SH-SY5Y (cell line): ENCODE results near the gene ATAD2B.

Experiments
- GATA2 ChIP-seq: IDR thresholded peaks from 2 replicates; pipeline ENCODE4 v1.6.1; 2011; ENCODE audit warnings: mild to moderate bottlenecking, low read depth, low read length
- GATA3 ChIP-seq: IDR thresholded peaks from 2 replicates; pipeline ENCODE4 v1.6.1; 2011; ENCODE audit warnings: low read depth, mild to moderate bottlenecking, low read length, moderate library complexity

The ATAD2B gene

GRCh38 chr2:23769364-23769763 is 157.6 kb downstream of the ATAD2B start:
- TF ChIP-seq GATA3 (no peak), GATA2 (no peak)

DNA sequence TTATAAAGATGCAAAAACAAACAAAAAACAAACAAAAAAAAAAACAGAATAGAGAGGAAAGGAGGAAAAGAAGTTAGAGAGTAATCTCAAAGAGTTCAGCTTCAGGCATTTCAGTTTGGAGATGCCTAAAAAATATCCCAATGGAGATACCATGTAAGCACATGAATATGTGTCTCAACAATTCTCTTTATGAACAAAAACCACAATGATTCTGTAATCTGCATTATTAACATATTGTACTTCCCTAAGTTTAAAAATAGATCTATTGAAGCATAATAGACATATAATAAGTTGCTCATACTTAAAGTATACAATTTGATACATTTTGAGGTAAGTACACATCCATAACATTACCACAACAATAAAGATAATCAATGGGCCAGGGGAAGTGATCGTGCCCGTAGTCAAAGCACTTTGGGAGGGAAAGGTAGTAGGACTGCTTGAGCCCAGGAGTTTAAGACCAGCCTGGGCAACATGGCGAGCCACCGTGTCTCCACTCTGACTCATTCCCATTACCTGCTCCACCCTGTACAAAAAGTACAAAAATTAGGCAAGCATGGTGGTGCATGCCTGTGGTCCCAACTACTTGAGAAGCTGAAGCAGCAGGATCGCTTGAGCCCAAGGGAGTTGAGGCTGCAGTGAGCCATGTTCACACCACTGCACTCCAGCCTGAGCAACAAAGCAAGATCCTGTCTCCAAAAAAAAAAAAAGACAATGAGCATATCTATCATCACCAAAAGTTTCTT is 158.9 kb downstream of the ATAD2B start:
- no peak for TF ChIP-seq GATA3
- TF ChIP-seq GATA2: no peak

GRCh38 chr2:23762141-23762540 is 164.8 kb downstream of the ATAD2B start:
- TF ChIP-seq GATA2: no peak
- TF ChIP-seq GATA3: no peak

- no peak for TF ChIP-seq GATA3
- TF ChIP-seq GATA2: no peak
Measured at GRCh38 chr2:23761638-23762037, 165.3 kb downstream of the ATAD2B start.

- TF ChIP-seq GATA2: no peak
- TF ChIP-seq GATA3: no peak
Measured at GRCh38 chr2:23760736-23761135, 166.2 kb downstream of the ATAD2B start.

DNA sequence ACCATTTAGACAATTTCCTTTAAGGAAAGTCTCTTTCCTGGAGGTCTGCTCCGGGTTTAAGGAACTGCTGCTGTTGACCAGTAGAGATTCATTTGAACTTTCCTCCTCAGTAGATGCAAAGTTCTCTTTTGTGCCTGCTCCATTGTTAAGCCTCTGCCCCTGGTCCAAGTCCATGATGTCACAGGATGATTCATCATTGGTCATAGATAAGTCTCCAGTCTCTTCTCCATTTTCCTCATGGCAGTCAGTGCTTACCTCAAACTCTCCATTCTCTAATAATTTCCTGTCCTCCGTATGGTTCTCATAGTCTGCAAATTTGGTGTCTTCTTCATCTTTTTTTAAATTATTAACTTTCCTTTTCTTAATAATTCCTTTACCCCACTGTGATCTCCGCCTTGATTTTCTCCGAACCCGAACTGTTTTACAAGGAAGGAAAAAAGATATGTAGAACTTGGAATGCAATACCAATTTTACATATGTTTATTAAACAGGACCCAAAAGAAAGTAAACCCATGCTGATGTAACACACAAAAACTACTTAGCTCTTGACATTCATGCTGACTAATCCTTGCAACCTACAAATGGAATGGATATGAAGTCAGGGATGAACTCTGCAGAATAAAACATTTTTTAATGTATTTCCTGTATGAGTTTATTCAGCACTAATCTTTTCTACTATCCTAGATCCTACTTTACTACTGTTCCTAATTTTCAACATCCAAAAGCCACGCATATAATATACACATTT is 169.1 kb downstream of the ATAD2B start:
- TF ChIP-seq GATA2: no peak

GRCh38 chr2:23756593-23757292 is 170.2 kb downstream of the ATAD2B start:
- TF ChIP-seq GATA3 (no peak), GATA2 (no peak)

GRCh38 chr2:23754970-23755369 is 172.0 kb downstream of the ATAD2B start:
- TF ChIP-seq GATA2 (no peak), GATA3 (no peak)

DNA sequence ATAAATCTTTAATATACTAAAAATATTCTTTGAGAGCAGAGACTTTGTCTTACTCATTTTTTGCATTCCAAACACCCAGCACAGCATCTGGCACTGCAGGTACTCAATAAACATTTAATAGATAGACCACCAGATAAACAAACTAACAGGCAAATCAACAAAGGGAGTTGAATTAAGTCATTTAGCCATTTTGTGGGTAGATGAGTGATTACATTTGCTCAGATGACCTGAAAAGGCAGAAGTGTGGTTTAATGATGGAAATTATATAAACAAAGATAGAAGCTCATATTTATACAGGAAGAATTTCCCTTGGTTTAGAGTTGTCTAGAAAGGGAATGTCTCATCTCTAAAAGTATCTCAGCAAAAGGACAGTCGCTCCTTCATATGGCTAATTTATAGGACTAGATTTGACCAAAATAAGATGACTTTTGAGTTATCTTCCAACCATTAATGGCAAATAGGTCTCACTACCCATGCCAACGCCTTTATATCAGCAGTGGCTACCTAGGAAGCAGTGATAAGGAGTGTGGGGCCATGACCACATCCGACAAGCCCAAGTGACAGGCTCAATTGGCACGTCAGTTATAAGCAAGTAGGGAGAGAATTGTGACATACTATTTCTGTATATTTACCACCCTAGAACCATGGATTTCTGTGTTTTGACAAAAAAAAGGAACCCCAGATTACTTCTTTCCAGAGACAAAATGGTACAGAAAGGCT is 173.5 kb downstream of the ATAD2B start:
- TF ChIP-seq GATA2 (no peak), GATA3 (no peak)

- no peak for TF ChIP-seq GATA3
- no peak for TF ChIP-seq GATA2
Measured at GRCh38 chr2:23751747-23752265, 175.1 kb downstream of the ATAD2B start.

- no peak for TF ChIP-seq GATA3
- no peak for TF ChIP-seq GATA2
Measured at GRCh38 chr2:23746141-23746863, 180.6 kb downstream of the ATAD2B start.

DNA sequence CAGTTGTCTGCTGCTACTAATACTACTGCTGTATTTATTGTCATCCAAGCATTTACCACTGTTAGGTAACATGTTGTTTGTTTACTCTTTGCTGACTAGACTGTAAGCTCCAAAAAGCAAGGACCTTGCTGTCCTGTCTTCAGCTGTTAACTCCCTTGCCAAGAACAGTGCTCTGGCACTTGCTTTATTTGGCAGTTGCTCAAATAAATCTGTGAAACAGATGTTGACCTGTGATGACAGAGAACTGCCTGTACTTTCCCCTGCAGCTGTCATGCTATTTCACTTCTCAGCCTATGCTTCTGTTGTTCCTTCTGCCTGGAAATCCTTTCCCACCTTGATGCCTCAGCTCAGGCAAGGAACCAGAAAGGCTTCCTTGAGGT is 181.2 kb downstream of the ATAD2B start:
- TF ChIP-seq GATA3 (no peak), GATA2 (0 out of 2 replicates have a peak, but pooled peaks have one; percentile 31)

DNA sequence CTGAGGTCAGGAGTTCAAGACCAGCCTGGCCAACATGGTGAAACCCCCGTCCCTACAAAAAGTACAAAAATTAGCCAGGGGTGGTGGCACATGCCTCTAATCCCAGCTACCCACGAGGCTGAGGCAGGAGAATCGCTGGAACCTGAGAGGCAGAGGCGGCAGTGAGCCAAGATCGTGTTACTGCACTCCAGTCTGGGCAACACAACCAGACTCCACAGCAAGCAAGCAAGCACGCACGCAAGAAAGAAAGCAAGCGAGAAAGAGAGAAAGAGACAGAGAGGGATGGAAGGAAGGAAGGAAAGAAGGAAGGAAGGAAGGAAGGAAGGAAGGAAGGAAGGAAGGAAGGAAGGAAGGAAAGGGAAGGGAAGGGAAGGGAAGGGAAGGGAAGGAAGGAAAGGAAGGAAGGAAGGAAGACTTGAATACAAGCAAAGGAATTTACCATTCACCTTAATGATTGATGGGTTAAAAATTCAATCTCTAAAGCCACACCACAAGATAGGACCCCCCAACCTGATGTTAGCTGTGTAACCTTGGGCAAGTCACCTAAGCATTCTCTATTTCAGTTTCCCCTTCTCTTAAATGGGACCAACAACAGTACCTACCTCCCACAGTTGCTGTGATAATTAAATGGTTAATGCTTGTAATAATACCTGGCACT is 181.7 kb downstream of the ATAD2B start:
- no peak for TF ChIP-seq GATA3
- TF ChIP-seq GATA2: no peak

DNA sequence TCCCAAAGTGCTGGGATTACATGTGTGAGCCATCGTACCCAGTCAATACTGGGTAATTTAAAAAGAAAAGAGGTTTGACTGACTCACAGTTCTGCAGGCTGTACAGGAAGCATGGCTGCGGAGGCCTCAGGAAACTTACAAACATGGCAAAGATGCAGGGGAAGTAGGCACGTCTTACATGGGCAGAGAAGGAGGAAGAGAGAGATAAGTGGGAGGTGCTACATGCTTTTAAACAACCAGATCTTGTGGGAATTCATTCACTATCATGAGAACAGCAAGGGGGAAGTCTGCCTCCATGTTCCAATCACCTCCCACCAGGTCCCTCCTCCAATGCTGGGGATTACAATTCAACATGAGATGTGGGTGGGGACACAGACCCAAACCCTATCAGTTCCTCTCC is 192.5 kb downstream of the ATAD2B start:
- TF ChIP-seq GATA3 (no peak), GATA2 (no peak)
